Dermis blood vessel endothelial cell (primary cell): ENCODE measurements around the gene HABP2. TPM values are rescaled to one million over a fixed set of nuclear protein-coding genes. Genes with fewer than 3 reads are reported as not detected.

Experiments
- total RNA-seq: library from RNA; depleted of rRNA; stranded (reverse); fragments of >200 nt; gene quantifications from 2 replicates; pipeline ENCODE4 v1.2.3, GENCODE V29; 2014

Gene HABP2
- total RNA-seq, 1 donor from 2014 or later: under 0.01 TPM

Other genes starting within 250 kb of the HABP2 start
- gene NRAP, start 111.0 kb downstream of the HABP2 start, total RNA-seq: not detected in 2 replicates
- 64.5 and 71.8 TPM in 2 replicates for gene CASP7, start 126.9 kb downstream of the HABP2 start, total RNA-seq
- gene PLEKHS1, start 198.6 kb downstream of the HABP2 start, total RNA-seq: not detected in 2 replicates